ENCODE results near the gene LCE1F. TPM values are rescaled to one million over a fixed set of nuclear protein-coding genes. Genes with fewer than 3 reads are reported as not detected.

LCE1F gene
- total RNA-seq, 4 donors from 2014 or later: not detected

GRCh38 chr1:152761609-152762213, 13.2 kb upstream of the LCE1F start:
- Histone ChIP-seq H3K9me3 (no peaks in the 10 kb centered on the region), H3K4me1 (no peaks in the 10 kb centered on the region), H3K27me3 (no peaks in the 10 kb centered on the region), H3K4me3 (no peak overlapping the region), H3K36me3 (no peaks in the 10 kb centered on the region), H3K27ac (no peak overlapping the region)
- in situ Hi-C loops (cut with MboI; ENCODE audit: low sequenced_read_pairs in 4 of 4): no loop called here
- ATAC-seq (no peak), DNase-seq (no peak)
- TF ChIP-seq CTCF (IDR thresholded peaks at IDR 0.05 in 4 of 5, conservative IDR thresholded peaks at IDR 0.05 in 1 of 5) (no peak), POLR2A (IDR thresholded peaks at IDR 0.05) (no peak)
- intact Hi-C loops (cut with DNase I; ENCODE audit: low total_unique reads): no loop called here

GRCh38 chr1:152768847-152769533, 6.0 kb upstream of the LCE1F start:
- Histone ChIP-seq H3K9me3 (no peaks in the 10 kb centered on the region), H3K36me3 (no peaks in the 10 kb centered on the region), H3K27ac (no peak overlapping the region), H3K27me3 (no peaks in the 10 kb centered on the region), H3K4me3 (no peak overlapping the region), H3K4me1 (no peaks in the 10 kb centered on the region)
- ATAC-seq: no peak
- DNase-seq: no peak
- in situ Hi-C loops (cut with MboI; ENCODE audit: low sequenced_read_pairs in 4 of 4) (no loop called here), intact Hi-C loops (cut with DNase I; ENCODE audit: low total_unique reads) (no loop called here)
- no peak for TF ChIP-seq CTCF (IDR thresholded peaks at IDR 0.05 in 4 of 5, conservative IDR thresholded peaks at IDR 0.05 in 1 of 5)
- no peak for TF ChIP-seq POLR2A (IDR thresholded peaks at IDR 0.05)

GRCh38 chr1:152770411-152770810, 4.5 kb upstream of the LCE1F start:
- TF ChIP-seq CTCF (IDR thresholded peaks at IDR 0.05 in 4 of 5, conservative IDR thresholded peaks at IDR 0.05 in 1 of 5): no peak
- TF ChIP-seq POLR2A (IDR thresholded peaks at IDR 0.05): no peak
- H3K4me1 ChIP-seq: no peaks in the 10 kb centered on the region
- H3K27me3 ChIP-seq: no peaks in the 10 kb centered on the region
- no peaks in the 10 kb centered on the region for H3K9me3 ChIP-seq
- intact Hi-C loops (cut with DNase I; ENCODE audit: low total_unique reads): no loop called here
- H3K4me3 ChIP-seq: no peak overlapping the region
- in situ Hi-C loops (cut with MboI; ENCODE audit: low sequenced_read_pairs in 4 of 4): no loop called here
- DNase-seq: no peak
- H3K36me3 ChIP-seq: no peaks in the 10 kb centered on the region
- no peak for ATAC-seq
- H3K27ac ChIP-seq: no peak overlapping the region

GRCh38 chr1:152776361-152776760, 1.4 kb downstream of the LCE1F start:
- Histone ChIP-seq H3K4me3 (no peak overlapping the region), H3K9me3 (no peaks in the 10 kb centered on the region), H3K36me3 (no peaks in the 10 kb centered on the region), H3K27ac (no peak overlapping the region), H3K4me1 (no peaks in the 10 kb centered on the region), H3K27me3 (no peaks in the 10 kb centered on the region)
- intact Hi-C loops (cut with DNase I; ENCODE audit: low total_unique reads) (no loop called here), in situ Hi-C loops (cut with MboI; ENCODE audit: low sequenced_read_pairs in 4 of 4) (no loop called here)
- DNase-seq (no peak), ATAC-seq (no peak)
- TF ChIP-seq CTCF (IDR thresholded peaks at IDR 0.05 in 4 of 5, conservative IDR thresholded peaks at IDR 0.05 in 1 of 5) (no peak), POLR2A (IDR thresholded peaks at IDR 0.05) (no peak)

All from gastrocnemius medialis (tissue), 4 donors.